HG03558 (cell line): ENCODE data around the gene EIF2S3.

Source experiments
- ATAC-seq: cut with Tn5 transposase; IDR thresholded peaks from one replicate; pipeline ENCODE4 v1.9.1; 2021; ENCODE audit warnings: moderate number of reproducible peaks; ENCODE audit not compliant: unreplicated experiment; ENCODE audit errors: extremely low read depth

Gene EIF2S3

GRCh38 chrX:24124244-24124799, 69.6 kb downstream of the EIF2S3 start:
- no peak for ATAC-seq

GRCh38 chrX:24125028-24125612, 70.4 kb downstream of the EIF2S3 start:
- ATAC-seq: no peak
